ENCODE data around the gene PFDN4.

- TF ChIP-seq POLR2A (IDR thresholded peaks at IDR 0.05; ENCODE audit: low read length) (no peak), GATA1 (IDR thresholded peaks at IDR 0.05; ENCODE audit: low read depth, low read length) (no peak)
Measured at GRCh38 chr20:54254596-54254995, 46.7 kb downstream of the PFDN4 start.

Measured in erythroblast (primary cell).